Caco-2 (cell line): ENCODE results near the gene PRKACA. TPM values are rescaled to one million over a fixed set of nuclear protein-coding genes. Genes with fewer than 3 reads are reported as not detected.

Experiments used
- BruUV-seq: library from RNA; stranded (reverse); fragments of 400-500 nt; replicated peaks from 2 replicates; lab custom pipeline; 2021; lab: Mats Ljungman, UMichigan
- CTCF ChIA-PET: fragments of 300-600 bp; sonication (Branson Sonifier 250); formaldehyde crosslinking; loops from one replicate; lab custom pipeline; 2022; ENCODE audit warnings: antibody characterized with exemption; lab: Charles Lee
- POLR2A ChIA-PET: fragments of 300-600 bp; sonication (Branson Sonifier 250); formaldehyde crosslinking; loops from one replicate; lab custom pipeline; 2022; ENCODE audit warnings: antibody characterized with exemption; lab: Charles Lee
- DNase-seq, 2 experiments: peaks; one replicate each; pipeline versions ENCODE4 v3.0.0 to v3.0.0-alpha.2; 2020 to 2022
- H3K27me3 ChIP-seq: replicated peaks from 2 replicates; pipeline ENCODE4 v1.6.0; 2011; ENCODE audit warnings: low read length; ENCODE audit not compliant: control insufficient read depth, insufficient read depth
- H3K36me3 ChIP-seq: 2 replicates; pipeline ENCODE4 v1.5.1; 2011; ENCODE audit warnings: low read length; ENCODE audit not compliant: control insufficient read depth, insufficient read depth
- H3K4me1 ChIP-seq: fragments of 250-450 bp; sonication (Bioruptor Pico); 2 replicates; pipeline ENCODE4 v1.5.1; 2020; ENCODE audit warnings: mild to moderate bottlenecking
- H3K4me3 ChIP-seq: 2 replicates; pipeline ENCODE4 v1.5.1; 2011; ENCODE audit warnings: low read depth, mild to moderate bottlenecking, control low read depth, low read length
- H3K9me3 ChIP-seq: fragments of 250-450 bp; sonication (Bioruptor Pico); 2 replicates; pipeline ENCODE4 v1.5.1; 2020; ENCODE audit warnings: mild to moderate bottlenecking, moderate library complexity
- H3K27ac Mint-ChIP-seq: one replicate; pipeline ENCODE4 v1.8.0; 2022; ENCODE audit warnings: mixed read lengths; ENCODE audit not compliant: unreplicated experiment
- H3K27me3 Mint-ChIP-seq: one replicate; pipeline ENCODE4 v1.8.0; 2022; ENCODE audit warnings: mixed read lengths; ENCODE audit not compliant: insufficient read depth, unreplicated experiment
- H3K36me3 Mint-ChIP-seq: one replicate; pipeline ENCODE4 v1.8.0; 2022; ENCODE audit warnings: mild to moderate bottlenecking, mixed read lengths; ENCODE audit not compliant: insufficient read depth, unreplicated experiment
- H3K4me1 Mint-ChIP-seq: one replicate; pipeline ENCODE4 v1.8.0; 2022; ENCODE audit warnings: low read depth, mixed read lengths; ENCODE audit not compliant: unreplicated experiment
- H3K4me3 Mint-ChIP-seq: one replicate; pipeline ENCODE4 v1.8.0; 2022; ENCODE audit warnings: mild to moderate bottlenecking, moderate library complexity, mixed read lengths; ENCODE audit not compliant: unreplicated experiment
- H3K9me3 Mint-ChIP-seq: one replicate; pipeline ENCODE4 v1.8.0; 2022; ENCODE audit warnings: mixed read lengths; ENCODE audit not compliant: unreplicated experiment
- CTCF ChIP-seq, 2 experiments: fragments of 200-600 bp in 1 of 2; IDR thresholded peaks; 1 replicate in 1 of 2; 2 replicates in 1 of 2; pipeline versions ENCODE4 v1.5.1 to v1.8.0; 2011 to 2022; ENCODE audit warnings: antibody characterized with exemption in 1 of 2, control low read depth in 1 of 2, inconsistent platforms in 1 of 2, low read depth in 1 of 2, low read length in 1 of 2, mild to moderate bottlenecking in 1 of 2, moderate library complexity in 1 of 2; ENCODE audit not compliant: insufficient read depth in 1 of 2, severe bottlenecking in 1 of 2, unreplicated experiment in 1 of 2
- intact Hi-C: fragments of 100-400 bp; cut with micrococcal nuclease; formaldehyde crosslinking; loops from one replicate; pipeline ENCODE4 v1.10.0; 2022; ENCODE audit not compliant: unreplicated experiment
- total RNA-seq: library from RNA; stranded (reverse); gene quantifications from 2 replicates; pipeline ENCODE4 v1.2.3, GENCODE V29; 2022

Gene PRKACA
- total RNA-seq, 1 experiment from 2014 or later: 51.9 TPM

GRCh38 chr19:14139944-14140343, 22.4 kb upstream of the PRKACA start:
- no peaks in the 10 kb centered on the region for H3K27me3 ChIP-seq
- CTCF ChIA-PET: interaction anchor here (0.5 to 0.6 kb wide), 2 partner anchors 9 to 503 kb away, joined by 3 to 4 read pairs; no protein-coding TSS in a partner anchor
- no TSS peak for BruUV-seq

GRCh38 chr19:14138576-14139265, 21.2 kb upstream of the PRKACA start:
- H3K9me3 Mint-ChIP-seq: no peaks in the 10 kb centered on the region

More at GRCh38 chr19:14139944-14140343, 22.4 kb upstream of the PRKACA start:
- TF ChIP-seq CTCF (IDR thresholded peaks at IDR 0.05; ENCODE audit: insufficient read depth in 1 of 2, low read depth in 1 of 2, low read length in 1 of 2, severe bottlenecking in 1 of 2, unreplicated experiment in 1 of 2): no peak
- POLR2A ChIA-PET: no interaction called here
- no peaks in the 10 kb centered on the region for H3K9me3 Mint-ChIP-seq
- no peak overlapping the region for H3K4me3 Mint-ChIP-seq
- peaks cover 7% of the 10 kb centered on the region for H3K4me1 Mint-ChIP-seq
- Histone ChIP-seq H3K4me3 (no peak overlapping the region), H3K36me3 (no peaks in the 10 kb centered on the region), H3K4me1 (peaks cover 5% of the 10 kb centered on the region; the same call in 1 of the 2 replicates), H3K9me3 (no peaks in the 10 kb centered on the region)
- DNase-seq: no peak
- no peaks in the 10 kb centered on the region for H3K27me3 Mint-ChIP-seq
- peaks cover 26% of the 10 kb centered on the region for H3K36me3 Mint-ChIP-seq
- intact Hi-C loops: loop anchor here (5.0 kb wide), 2 partner anchors 68 to 207 kb away; partner anchors contain the start of gene MISP3
- no peak overlapping the region for H3K27ac Mint-ChIP-seq

More at GRCh38 chr19:14138576-14139265, 21.2 kb upstream of the PRKACA start:
- peaks cover 26% of the 10 kb centered on the region for H3K36me3 Mint-ChIP-seq
- H3K4me1 Mint-ChIP-seq: peaks cover 7% of the 10 kb centered on the region
- Histone ChIP-seq H3K27me3 (no peaks in the 10 kb centered on the region), H3K9me3 (no peaks in the 10 kb centered on the region), H3K4me3 (no peak overlapping the region), H3K36me3 (no peaks in the 10 kb centered on the region), H3K4me1 (peaks cover 5% of the 10 kb centered on the region; the same call in 1 of the 2 replicates)
- TF ChIP-seq CTCF (IDR thresholded peaks at IDR 0.05; ENCODE audit: insufficient read depth in 1 of 2, low read depth in 1 of 2, low read length in 1 of 2, severe bottlenecking in 1 of 2, unreplicated experiment in 1 of 2): no peak
- ChIA-PET POLR2A (no interaction called here), CTCF (no interaction called here)
- intact Hi-C loops: loop anchor here (5.0 kb wide), 2 partner anchors 66 to 209 kb away; partner anchors contain the start of gene MISP3
- H3K27me3 Mint-ChIP-seq: no peaks in the 10 kb centered on the region
- peak overlapping the region; percentile 74 for H3K4me3 Mint-ChIP-seq
- no peak for DNase-seq
- H3K27ac Mint-ChIP-seq: peak overlapping the region; percentile 76
- no TSS peak for BruUV-seq
